ENCODE data around the gene DRD2. TPM values are rescaled to one million over a fixed set of nuclear protein-coding genes. Genes with fewer than 3 reads are reported as not detected.

DRD2 gene
- total RNA-seq, 4 donors from 2014 or later = 0.41 to 31.3 TPM; not detected in 2

- no peaks in the 10 kb centered on the region for H3K36me3 ChIP-seq
- intact Hi-C loops (cut with DNase I; ENCODE audit: low total_unique reads) (no loop called here), in situ Hi-C loops (cut with MboI; ENCODE audit: low sequenced_read_pairs in 4 of 4) (no loop called here)
- H3K27me3 ChIP-seq = no peaks in the 10 kb centered on the region
- no peak for DNase-seq
- H3K9me3 ChIP-seq = no peaks in the 10 kb centered on the region
- no peaks in the 10 kb centered on the region for H3K4me1 ChIP-seq
- H3K27ac ChIP-seq = no peak overlapping the region
- ATAC-seq = no peak
- no peak for TF ChIP-seq POLR2A (IDR thresholded peaks at IDR 0.05)
- H3K4me3 ChIP-seq = no peak overlapping the region
Observed at GRCh38 chr11:113497066-113497910, 22.1 kb upstream of the DRD2 start.

DNA sequence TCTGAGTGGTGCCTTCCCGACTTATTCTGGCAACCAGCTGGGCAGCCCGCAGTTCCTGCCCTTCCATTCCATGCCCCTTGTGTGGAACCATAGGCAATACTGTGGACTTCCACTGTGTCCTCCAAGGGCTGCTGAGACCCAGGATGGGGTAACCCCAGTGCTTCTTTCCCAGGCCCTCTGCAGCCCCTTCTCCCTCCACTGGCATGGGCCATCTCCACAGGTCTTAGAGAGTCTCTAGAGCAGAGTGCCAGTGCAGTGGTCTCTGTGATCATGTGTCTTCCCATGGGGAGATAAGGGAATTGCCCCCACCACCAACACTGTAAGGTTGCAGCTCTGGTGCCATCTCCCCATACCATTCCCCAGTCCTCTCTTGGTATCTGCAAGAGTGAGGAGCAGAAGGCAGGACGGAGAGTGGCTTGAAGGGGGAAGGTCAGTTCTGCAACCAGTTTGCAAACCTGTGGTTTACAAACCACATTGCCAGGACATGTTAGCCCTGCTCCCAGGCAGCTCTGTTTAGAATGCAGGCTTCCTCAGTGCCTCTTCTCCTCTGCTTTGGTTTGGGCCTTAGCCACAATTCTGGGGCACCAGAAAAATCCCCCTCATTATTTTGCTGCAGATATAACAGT, 20.9 kb upstream of the DRD2 start:
- no peaks in the 10 kb centered on the region for H3K9me3 ChIP-seq
- no peaks in the 10 kb centered on the region for H3K4me1 ChIP-seq
- no peaks in the 10 kb centered on the region for H3K36me3 ChIP-seq
- no peak overlapping the region for H3K4me3 ChIP-seq
- DNase-seq (no peak), ATAC-seq (no peak)
- intact Hi-C loops (cut with DNase I; ENCODE audit: low total_unique reads) = no loop called here
- no peaks in the 10 kb centered on the region for H3K27me3 ChIP-seq
- H3K27ac ChIP-seq = no peak overlapping the region
- in situ Hi-C loops (cut with MboI; ENCODE audit: low sequenced_read_pairs in 4 of 4) = no loop called here
- TF ChIP-seq CTCF (IDR thresholded peaks at IDR 0.05 in 4 of 5, conservative IDR thresholded peaks at IDR 0.05 in 1 of 5) (no peak), POLR2A (IDR thresholded peaks at IDR 0.05) (no peak)

GRCh38 chr11:113494021-113494420, 18.8 kb upstream of the DRD2 start:
- TF ChIP-seq CTCF (IDR thresholded peaks at IDR 0.05 in 4 of 5, conservative IDR thresholded peaks at IDR 0.05 in 1 of 5) (no peak), POLR2A (IDR thresholded peaks at IDR 0.05) (no peak)
- DNase-seq (no peak), ATAC-seq (no peak)
- H3K27me3 ChIP-seq = no peaks in the 10 kb centered on the region
- in situ Hi-C loops (cut with MboI; ENCODE audit: low sequenced_read_pairs in 4 of 4) (no loop called here), intact Hi-C loops (cut with DNase I; ENCODE audit: low total_unique reads) (no loop called here)
- no peak overlapping the region for H3K4me3 ChIP-seq
- no peak overlapping the region for H3K27ac ChIP-seq
- no peaks in the 10 kb centered on the region for H3K4me1 ChIP-seq
- H3K36me3 ChIP-seq = no peaks in the 10 kb centered on the region
- no peaks in the 10 kb centered on the region for H3K9me3 ChIP-seq

DNA sequence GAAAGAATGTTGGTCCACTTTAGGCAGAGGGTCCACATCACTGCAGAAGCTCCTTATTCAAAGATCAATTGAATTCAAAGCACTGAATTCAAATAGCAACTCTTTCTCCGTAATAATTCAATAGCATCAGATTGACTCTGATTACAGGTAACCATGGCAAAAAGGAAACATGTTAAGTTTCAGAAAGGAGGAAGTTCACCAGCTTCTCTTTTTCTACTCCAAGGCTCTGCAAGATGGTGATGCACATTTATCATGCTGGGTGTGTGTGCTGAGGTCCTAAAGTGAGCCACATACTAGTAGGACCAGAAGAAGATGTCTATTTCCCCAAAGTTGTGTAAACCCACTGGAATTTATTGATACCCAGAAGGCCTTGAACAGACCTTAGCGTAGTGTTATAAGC, 18.0 kb upstream of the DRD2 start:
- in situ Hi-C loops (cut with MboI; ENCODE audit: low sequenced_read_pairs in 4 of 4) (no loop called here), intact Hi-C loops (cut with DNase I; ENCODE audit: low total_unique reads) (no loop called here)
- TF ChIP-seq CTCF (IDR thresholded peaks at IDR 0.05 in 4 of 5, conservative IDR thresholded peaks at IDR 0.05 in 1 of 5) (no peak), POLR2A (IDR thresholded peaks at IDR 0.05) (no peak)
- Histone ChIP-seq H3K27me3 (no peaks in the 10 kb centered on the region), H3K27ac (no peak overlapping the region), H3K4me3 (no peak overlapping the region), H3K36me3 (no peaks in the 10 kb centered on the region), H3K4me1 (no peaks in the 10 kb centered on the region), H3K9me3 (no peaks in the 10 kb centered on the region)
- DNase-seq = no peak
- ATAC-seq = no peak

GRCh38 chr11:113488931-113489351, 13.7 kb upstream of the DRD2 start:
- Histone ChIP-seq H3K36me3 (no peaks in the 10 kb centered on the region), H3K9me3 (no peaks in the 10 kb centered on the region), H3K4me1 (no peaks in the 10 kb centered on the region), H3K27ac (no peak overlapping the region), H3K4me3 (no peak overlapping the region), H3K27me3 (no peaks in the 10 kb centered on the region)
- in situ Hi-C loops (cut with MboI; ENCODE audit: low sequenced_read_pairs in 4 of 4) (no loop called here), intact Hi-C loops (cut with DNase I; ENCODE audit: low total_unique reads) (no loop called here)
- DNase-seq (no peak), ATAC-seq (no peak)
- TF ChIP-seq POLR2A (IDR thresholded peaks at IDR 0.05) = no peak
- TF ChIP-seq CTCF (IDR thresholded peaks at IDR 0.05 in 4 of 5, conservative IDR thresholded peaks at IDR 0.05 in 1 of 5) = no peak

Data from gastrocnemius medialis (tissue), 4 donors.